Sigmoid colon (tissue), 4 donors: Measurements from ENCODE around the gene GP1BB.

ENCODE experiments used
- CTCF ChIP-seq, 4 experiments: fragments of 450-650 bp in 3 of 4; fragments of 200-600 bp in 1 of 4; IDR thresholded peaks; one replicate each; pipeline ENCODE4 v1.5.1; 2016 to 2019; ENCODE audit warnings: antibody characterized with exemption in 4 of 4, mild to moderate bottlenecking in 3 of 4, moderate library complexity in 2 of 4
- POLR2A ChIP-seq, 2 donors: fragments of 450-650 bp; IDR thresholded peaks; one replicate each; pipeline ENCODE4 v1.6.1; 2016; ENCODE audit warnings: antibody characterized with exemption in 2 of 2, mild to moderate bottlenecking in 2 of 2, moderate library complexity in 2 of 2
- POLR2AphosphoS5 ChIP-seq, 4 donors: sonication (generic); formaldehyde crosslinking; IDR thresholded peaks; one replicate each; pipeline ENCODE4 v1.6.1; 2017; ENCODE audit warnings: antibody characterized with exemption in 4 of 4

DNA sequence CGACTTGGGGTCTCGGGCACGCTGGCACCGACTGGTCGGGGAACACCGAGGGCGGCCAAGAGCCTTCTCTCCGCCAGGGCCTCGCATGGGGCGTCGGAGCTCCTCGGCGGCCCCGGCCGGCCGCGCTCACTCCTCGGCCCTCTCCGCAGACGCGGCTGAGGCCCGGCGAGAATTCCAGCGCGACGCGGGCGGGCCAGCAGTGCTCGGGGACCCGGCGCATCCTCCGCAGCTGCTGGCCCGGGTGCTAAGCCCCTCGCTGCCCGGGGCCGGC lies 42.8 kb downstream of the GP1BB start:
- TF ChIP-seq CTCF (IDR thresholded peaks at IDR 0.05) (no peak), POLR2AphosphoS5 (IDR thresholded peaks at IDR 0.05) (no peak), POLR2A (IDR thresholded peaks at IDR 0.05) (no peak)
